H7 (cell line): ENCODE data around the gene FGGY. TPM values are rescaled to one million over a fixed set of nuclear protein-coding genes. Genes with fewer than 3 reads are reported as not detected.
"Not testable (repeated sequence)": the region's sequence is repeated elsewhere in the genome, so short reads cannot be mapped to it uniquely, and the experiment has no call there.

ENCODE experiments used
- DNase-seq: peaks from one replicate; pipeline ENCODE4 v3.0.0; 2012
- H3K27me3 ChIP-seq: 2 replicates; pipeline ENCODE4 v1.6.0; 2011; ENCODE audit warnings: mild to moderate bottlenecking, low read length; ENCODE audit not compliant: control insufficient read depth, insufficient read depth
- H3K36me3 ChIP-seq: replicated peaks from 2 replicates; pipeline ENCODE4 v1.5.1; 2011; ENCODE audit warnings: low read length; ENCODE audit not compliant: control insufficient read depth, insufficient read depth
- H3K4me3 ChIP-seq: 2 replicates; pipeline ENCODE4 v1.5.1; 2011; ENCODE audit warnings: low read depth, mild to moderate bottlenecking, control low read depth, low read length, moderate library complexity; ENCODE audit not compliant: insufficient read depth
- total RNA-seq: library from RNA; depleted of rRNA; stranded (reverse); fragments of >200 nt; shearing (Covaris generic); gene quantifications from 2 replicates; pipeline ENCODE4 v1.2.3, GENCODE V29; 2014

Gene FGGY
- total RNA-seq, 1 experiment from 2014 or later, result 19.2 TPM

DNA sequence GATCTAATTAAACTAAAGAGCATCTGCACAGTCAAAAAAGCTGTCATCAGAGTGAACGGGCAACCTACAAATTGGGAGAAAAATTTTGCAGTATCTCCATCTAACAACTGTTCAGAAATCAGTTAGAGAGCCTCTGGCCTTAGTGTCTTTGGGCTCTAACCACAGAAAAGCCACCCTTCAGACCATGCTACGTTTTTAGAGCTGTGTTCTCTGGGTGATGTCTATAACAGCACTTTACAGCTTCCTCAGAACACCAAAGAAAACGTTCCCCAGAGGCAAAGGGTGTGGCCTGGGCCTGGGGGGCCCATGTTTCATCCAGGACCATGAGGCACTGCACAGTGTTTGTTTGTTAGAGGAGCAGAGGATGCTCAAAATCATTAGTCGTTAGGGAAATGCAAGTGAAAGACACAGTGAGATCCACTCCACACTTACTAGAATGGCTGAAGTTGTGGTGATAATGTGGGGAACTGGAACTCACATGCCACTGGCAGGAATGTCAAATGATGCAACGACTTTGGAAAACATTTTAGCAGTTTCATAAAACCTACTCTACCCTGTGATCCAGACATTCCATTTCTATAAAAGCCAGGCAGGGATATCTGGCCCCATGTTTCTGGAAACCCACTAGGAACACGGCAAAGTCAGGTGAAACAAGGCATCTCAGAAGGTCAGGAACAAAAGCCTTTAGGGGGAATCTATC is 267.4 kb downstream of the FGGY start:
- no peak for DNase-seq
- Histone ChIP-seq H3K4me3 (no peak overlapping the region), H3K27me3 (no peaks in the 10 kb centered on the region), H3K36me3 (no peaks in the 10 kb centered on the region)

DNA sequence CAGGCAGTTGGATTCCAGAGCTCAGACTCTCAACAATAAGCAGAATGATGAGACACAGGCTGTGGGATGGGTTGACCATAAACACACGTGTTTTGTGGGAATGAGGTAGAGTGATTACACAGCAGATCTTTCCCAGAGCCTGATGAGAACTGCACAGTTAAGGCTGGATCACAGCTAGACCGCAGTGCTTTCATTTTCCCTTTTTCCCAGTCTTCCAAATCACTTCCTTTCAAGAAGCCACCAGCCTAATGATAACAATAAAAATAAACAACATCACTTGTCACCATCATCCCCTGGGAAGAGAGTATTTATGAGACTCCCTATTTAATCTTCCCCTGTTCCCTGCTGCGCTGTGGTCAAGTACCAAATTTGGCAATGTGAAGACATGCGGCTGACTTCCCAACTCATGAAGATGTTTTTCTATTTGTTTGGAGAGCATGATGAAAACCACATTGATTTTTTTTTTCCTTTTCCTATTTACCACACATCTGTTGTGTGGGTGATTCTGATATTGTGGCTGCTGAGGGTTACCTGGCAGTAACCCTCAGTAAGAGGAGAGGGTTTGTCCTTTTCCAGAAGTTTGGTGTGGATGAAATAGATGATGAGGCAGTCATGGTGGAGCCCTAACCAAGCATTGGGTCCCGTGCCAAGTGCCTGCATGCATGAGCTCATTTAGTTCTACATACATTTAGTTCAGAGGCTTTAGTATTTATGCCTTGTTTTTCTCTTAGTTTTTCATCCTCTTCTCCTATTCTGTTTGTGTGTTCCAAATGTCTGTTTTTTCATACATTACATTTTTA is 268.9 kb downstream of the FGGY start:
- H3K4me3 ChIP-seq, result no peak overlapping the region
- no peak for DNase-seq
- H3K27me3 ChIP-seq, result no peaks in the 10 kb centered on the region
- H3K36me3 ChIP-seq, result no peaks in the 10 kb centered on the region

DNA sequence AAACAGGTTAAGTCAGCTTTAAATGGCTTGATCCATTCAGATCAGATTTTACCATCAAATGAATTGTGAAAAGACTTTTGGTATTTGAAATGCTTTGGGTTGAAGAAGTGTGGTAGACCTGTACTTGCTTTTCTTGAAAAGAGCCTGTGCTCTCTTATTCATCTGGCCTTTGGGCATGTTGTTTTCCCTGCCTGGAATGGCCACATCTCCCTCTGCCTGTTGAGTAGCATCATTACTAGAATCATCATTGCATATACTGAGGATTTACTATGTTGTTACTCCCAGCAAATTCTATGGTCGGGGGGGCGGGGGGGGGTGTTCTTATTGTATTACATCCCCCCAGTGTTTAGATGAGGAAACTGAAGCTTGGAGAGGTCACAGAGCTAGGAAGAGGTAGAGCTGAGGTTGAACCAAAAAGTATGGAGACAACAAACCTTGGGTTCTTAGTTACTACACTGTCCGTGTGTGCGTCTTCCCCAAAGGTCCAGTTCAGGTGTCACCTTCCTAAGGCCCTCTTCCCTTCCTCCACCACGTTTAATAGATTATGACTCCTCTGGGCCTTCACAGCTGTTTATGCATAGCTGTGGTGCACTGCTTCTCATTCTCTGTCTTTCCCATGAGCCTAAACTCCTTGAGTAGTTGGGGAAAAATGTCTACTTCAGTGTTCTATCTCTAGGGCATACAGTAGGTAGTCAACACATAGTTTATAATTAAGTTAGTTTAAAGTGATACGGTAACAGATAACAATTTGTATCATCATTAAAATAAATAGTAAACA is 271.5 kb downstream of the FGGY start:
- Histone ChIP-seq H3K27me3 (no peaks in the 10 kb centered on the region), H3K4me3 (no peak overlapping the region), H3K36me3 (no peaks in the 10 kb centered on the region)
- peak; percentile 14 for DNase-seq

DNA sequence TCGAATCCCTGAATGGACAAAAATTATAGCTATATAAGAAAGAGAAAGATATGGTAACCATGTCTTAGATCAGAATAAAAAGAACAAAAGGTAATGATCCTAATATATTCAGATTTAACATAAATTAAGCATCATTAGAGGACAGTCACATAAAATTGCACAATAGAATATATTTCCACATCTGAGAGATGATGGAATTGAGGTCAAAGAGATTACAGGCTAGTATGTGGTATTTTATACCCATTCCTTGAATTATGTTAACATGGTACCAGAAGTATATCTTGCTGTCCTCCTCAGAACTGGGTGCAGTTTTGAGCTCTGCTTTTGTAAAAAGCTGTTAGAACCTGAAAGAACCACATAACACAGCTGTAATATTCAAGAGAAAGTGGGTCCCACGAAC is 272.3 kb downstream of the FGGY start:
- Histone ChIP-seq H3K27me3 (no peaks in the 10 kb centered on the region), H3K4me3 (no peak overlapping the region), H3K36me3 (no peaks in the 10 kb centered on the region)
- DNase-seq, result no peak

DNA sequence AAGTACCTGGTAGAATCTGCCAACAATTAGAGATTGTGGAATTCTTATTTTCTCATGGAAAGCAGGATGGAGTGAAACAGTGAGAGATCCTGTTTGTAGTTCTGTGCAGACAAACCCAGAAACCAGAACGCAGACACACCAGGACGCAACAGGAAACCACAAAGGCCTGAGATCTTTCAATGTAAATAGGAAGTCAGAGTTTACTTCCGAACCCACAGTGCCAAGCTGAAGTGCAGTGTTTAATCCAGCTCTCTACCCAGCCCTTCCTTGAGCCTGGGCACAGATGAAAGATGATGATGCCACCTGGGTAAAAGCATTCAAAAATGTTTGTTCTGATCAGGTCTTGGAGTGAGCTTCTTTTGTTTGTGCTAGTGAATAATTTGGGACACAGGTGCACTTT is 273.6 kb downstream of the FGGY start:
- Histone ChIP-seq H3K27me3 (no peaks in the 10 kb centered on the region), H3K36me3 (no peaks in the 10 kb centered on the region), H3K4me3 (no peak overlapping the region)
- DNase-seq, result no peak

DNA sequence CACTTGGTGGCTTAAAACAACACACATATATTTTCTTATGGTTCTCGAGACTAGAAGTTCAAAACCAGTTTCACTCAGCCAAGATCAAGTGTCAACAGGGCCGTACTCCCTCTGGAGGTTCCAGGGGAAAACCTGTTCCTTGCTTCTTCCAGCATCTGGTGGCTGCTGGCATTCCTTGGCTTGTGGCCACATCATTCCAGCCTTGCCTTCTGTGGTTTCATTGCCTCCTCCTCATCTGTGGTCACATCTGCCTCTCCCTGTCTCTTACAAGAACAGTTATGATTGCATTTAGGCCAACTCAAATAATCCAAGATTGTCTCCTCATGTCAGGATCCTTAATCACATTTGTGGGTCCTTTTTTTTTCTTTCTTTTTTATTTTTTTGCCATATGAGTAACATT is 277.2 kb downstream of the FGGY start:
- H3K4me3 ChIP-seq, result no peak overlapping the region
- no peak for DNase-seq
- no peaks in the 10 kb centered on the region for H3K36me3 ChIP-seq
- no peaks in the 10 kb centered on the region for H3K27me3 ChIP-seq

DNA sequence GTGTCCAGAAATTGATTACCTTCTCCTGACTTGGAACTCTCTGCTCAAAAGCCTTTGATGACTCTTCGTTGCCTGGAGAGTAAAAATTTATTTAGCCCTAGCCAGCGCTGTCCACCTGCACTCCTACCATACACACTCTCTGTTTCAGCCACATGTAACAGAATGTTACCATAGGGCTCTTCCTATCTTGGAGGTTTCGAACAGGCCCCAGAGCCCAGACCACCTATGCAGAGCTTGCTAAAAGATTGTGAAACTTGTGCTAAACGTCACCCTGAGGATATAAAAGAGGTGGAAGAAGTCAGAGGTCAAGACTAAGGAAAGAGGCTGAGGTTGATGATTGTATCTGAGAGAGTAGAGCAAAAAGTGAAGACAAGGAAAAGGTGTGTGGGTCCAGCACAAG is 280.9 kb downstream of the FGGY start:
- no peak for DNase-seq
- H3K36me3 ChIP-seq, result no peaks in the 10 kb centered on the region
- H3K4me3 ChIP-seq, result no peak overlapping the region
- no peaks in the 10 kb centered on the region for H3K27me3 ChIP-seq

DNA sequence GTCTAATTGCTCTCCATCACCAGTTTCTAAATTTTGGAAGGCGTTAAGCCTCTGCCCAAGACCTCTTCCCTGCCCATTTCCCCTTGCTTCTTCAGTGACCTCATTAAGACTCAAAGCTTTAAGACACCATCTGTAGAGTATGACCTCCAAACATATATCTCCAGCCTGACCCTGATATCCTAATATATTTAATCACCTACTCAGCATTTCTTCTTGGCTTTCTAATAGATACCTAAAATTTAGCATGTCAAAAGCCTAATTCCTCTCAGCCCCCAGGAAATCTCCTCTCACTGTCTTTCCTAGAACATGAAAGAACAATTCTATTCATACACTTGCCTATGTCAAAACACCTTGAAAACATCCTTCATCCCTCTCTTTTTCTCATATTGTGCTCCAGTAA is 282.3 kb downstream of the FGGY start:
- Histone ChIP-seq H3K4me3 (no peak overlapping the region), H3K36me3 (no peaks in the 10 kb centered on the region), H3K27me3 (no peaks in the 10 kb centered on the region)
- no peak for DNase-seq

DNA sequence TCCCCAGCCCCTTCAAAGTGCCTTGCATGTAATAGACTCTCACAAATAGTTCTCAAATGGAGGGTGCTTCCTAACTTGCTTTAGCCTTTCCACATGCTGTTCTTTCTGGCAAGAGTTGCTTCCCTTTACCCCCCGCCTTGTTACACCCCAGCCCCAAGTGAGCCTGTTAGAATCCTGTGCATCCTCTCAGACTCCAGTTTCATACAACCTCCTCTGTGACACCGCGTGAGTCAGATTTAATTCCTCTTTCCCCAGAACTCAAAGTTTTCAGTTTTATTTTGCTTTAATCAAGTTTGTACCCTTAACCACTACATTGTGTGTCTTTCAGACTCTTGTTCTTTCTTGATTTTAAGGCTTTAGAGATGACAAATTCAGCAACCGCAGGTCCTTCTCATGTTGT is 283.4 kb downstream of the FGGY start:
- DNase-seq, result no peak
- H3K4me3 ChIP-seq, result no peak overlapping the region
- no peaks in the 10 kb centered on the region for H3K27me3 ChIP-seq
- H3K36me3 ChIP-seq, result no peaks in the 10 kb centered on the region

DNA sequence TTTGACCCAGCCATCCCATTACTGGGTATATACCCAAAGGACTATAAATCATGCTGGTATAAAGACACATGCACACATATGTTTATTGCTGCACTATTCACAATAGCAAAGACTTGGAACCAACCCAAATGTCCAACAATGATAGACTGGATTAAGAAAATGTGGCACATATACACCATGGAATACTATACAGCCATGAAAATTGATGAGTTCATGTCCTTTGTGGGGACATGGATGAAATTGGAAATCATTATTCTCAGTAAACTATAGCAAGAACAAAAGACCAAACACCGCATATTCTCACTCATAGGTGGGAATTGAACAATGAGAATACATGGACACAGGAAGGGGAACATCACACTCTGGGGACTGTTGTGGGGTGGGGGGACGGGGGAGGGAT is 295.5 kb downstream of the FGGY start:
- DNase-seq, H3K4me3 ChIP-seq, H3K36me3 ChIP-seq, H3K27me3 ChIP-seq: not testable (repeated sequence)

DNA sequence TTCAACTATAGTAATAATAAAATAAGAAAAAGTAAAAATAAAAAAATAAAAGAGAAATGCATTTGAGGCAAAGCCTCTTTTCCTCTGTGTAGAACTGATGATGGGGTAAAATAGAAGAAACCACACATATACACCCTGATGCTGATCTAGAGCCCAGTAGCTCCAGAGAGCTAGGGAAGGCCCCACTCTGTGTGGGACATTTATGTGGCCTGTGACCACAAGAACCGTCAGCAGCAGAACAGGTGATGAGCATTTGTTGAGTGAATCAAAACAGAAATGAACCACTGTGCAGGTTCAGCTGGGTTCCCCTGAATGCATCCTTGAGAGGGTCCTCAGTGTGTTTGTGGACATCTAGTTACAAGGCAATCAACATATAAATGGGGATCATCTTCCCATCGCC is 296.0 kb downstream of the FGGY start:
- H3K27me3 ChIP-seq, result no peaks in the 10 kb centered on the region
- no peak for DNase-seq
- H3K4me3 ChIP-seq, result no peak overlapping the region
- H3K36me3 ChIP-seq, result no peaks in the 10 kb centered on the region

DNA sequence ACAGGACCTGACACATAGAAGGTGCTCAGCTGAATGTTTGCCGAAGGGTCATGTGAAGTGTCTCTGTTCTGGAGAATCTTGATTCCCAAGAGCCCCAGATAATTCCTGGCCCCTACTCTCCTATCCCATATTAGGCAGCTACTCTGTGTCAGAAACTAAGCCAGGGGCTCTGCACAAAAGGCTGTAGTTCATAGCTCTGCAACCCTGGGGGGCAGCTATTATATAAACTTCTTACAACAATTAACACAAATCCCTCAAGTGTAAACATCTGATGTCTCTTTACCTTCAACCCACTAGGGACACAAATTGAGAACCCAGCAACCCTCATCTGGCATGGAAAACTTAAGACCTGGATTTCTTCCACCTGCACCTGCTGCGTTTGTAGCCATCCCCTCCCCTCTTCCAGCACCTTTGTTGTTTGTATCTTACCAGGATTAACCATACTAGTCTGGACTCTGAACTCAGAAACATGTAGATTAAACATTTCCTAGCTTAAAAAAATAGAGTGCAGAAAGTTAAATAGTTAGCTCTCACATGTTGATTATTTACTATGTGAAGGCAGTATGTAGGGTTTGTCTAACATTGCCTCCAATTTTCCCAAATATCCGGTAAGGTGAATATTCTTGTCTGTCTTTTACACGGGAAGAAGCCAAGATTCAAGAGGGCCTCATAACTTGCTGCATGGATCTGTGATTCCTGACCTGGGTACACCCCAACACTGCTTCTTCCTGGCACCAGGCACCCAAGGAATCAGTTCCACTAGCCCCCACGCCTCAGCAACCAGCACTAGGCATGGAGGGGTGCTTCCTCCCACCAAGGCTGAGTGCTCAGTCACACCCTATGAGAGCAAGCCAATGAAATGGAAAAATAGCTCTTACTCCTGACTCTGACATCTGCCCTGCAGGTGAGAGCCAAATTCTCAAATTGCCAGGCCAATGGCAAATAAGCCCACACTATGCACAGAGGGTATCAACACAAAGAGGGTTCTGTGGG is 297.2 kb downstream of the FGGY start:
- no peaks in the 10 kb centered on the region for H3K36me3 ChIP-seq
- no peaks in the 10 kb centered on the region for H3K27me3 ChIP-seq
- DNase-seq, result no peak
- no peak overlapping the region for H3K4me3 ChIP-seq

DNA sequence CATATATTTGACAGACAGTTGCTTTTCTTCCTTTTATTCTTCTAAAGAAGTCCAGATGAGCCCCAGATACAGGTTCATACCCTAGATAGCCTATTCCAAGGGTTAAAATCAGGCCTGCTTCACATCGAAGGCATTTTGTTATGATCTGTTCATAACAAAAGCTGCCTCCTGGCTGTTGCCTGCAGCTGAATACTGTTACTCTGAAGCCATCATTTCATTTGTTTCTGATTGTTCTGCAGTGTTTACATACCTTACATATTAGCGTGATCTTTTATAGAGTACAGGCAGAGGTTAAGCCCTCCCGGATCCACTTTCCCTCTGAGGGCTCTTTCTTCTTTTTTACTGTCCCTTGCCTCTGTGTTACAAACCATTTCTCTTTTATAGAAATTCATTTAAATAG is 298.9 kb downstream of the FGGY start:
- DNase-seq, result no peak
- Histone ChIP-seq H3K4me3 (no peak overlapping the region), H3K36me3 (no peaks in the 10 kb centered on the region), H3K27me3 (no peaks in the 10 kb centered on the region)

DNA sequence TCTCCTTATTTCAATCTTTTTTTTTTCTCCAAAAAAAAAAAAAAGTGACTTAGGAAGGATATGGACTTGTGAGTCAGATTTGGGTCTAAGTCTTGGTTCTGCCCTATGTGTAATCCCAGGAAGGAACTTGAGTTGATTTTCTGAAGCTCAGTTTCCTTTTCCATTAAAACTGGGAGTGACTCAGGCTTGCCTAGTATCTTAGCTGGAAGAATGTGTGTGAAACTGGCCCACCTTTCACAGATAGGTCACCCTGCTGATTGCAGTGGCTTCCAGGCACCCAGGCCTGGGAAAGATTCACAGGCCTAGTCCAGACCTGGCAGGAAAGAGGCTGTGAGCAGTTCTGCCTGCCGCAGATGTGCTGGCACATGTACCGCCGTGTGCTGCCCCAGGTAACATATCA is 299.5 kb downstream of the FGGY start:
- no peak for DNase-seq
- no peaks in the 10 kb centered on the region for H3K27me3 ChIP-seq
- H3K4me3 ChIP-seq, result no peak overlapping the region
- H3K36me3 ChIP-seq, result no peaks in the 10 kb centered on the region
